Measurements from ENCODE around the gene CCER1. TPM values are rescaled to one million over a fixed set of nuclear protein-coding genes. Genes with fewer than 3 reads are reported as not detected.

The CCER1 gene, protein sequence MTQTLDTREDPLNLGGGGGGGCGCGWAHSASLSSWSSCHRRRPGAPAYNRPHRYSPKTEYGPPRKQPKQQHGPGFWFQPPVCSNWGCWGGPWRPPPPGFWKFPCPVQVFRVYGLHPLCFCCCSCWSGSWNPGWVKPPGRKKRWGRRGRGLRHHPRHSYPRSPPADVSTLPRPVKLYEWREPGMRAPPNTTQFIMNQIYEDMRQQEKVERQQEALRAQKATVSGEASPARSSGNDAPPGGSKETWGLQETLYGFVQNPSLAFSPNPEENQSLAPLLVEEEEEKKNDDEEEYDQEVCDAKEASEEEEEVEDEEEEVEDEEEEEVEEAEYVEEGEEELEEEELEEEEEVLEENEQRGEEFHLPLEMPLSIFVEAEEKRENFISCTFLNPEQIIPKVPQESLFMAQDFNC
- not detected in 5 replicates for total RNA-seq (2022; extraction: Qiagen RNA extraction; ENCODE audit: low read depth)

DNA sequence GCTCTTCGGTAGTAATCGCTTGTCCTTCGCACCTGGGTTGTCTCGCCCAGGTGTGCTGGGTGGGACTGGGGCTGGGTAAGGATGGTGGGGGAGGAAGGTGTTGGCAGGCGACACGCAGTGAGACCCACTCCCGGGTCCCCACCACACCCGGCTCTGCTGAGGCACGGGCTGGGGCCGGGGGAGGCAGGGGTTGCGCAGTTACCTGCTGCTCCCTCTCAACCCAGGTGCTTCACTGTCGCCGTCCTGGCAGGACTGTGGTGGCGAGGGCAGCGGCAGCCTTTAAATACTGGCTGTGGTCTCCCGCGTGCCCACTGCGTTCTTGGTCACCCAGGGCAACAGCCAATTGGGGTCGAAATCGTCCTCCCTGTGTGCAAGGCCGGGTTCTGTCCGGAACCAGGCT, at the start of gene CCER1:
CCER1 (minus strand) TSS at position 256 of the 400 bp plus-strand sequence. CDS start 434 bp downstream, outside the sequence.

Other genes with a start within 250 kb of the CCER1 start
- not detected in 5 replicates for gene EPYC, start 49.8 kb upstream of the CCER1 start, total RNA-seq (2022; extraction: Qiagen RNA extraction; ENCODE audit: low read depth)
- gene KERA, start 102.8 kb upstream of the CCER1 start, total RNA-seq (2022; extraction: Qiagen RNA extraction; ENCODE audit: low read depth) = not detected in 5 replicates
- 0.12 to 0.69 TPM (median 0.19 TPM) in 4 of 5 replicates, not detected in the other for gene LUM, start 156.3 kb upstream of the CCER1 start, total RNA-seq (2022; extraction: Qiagen RNA extraction; ENCODE audit: low read depth)
- not detected in 5 replicates for gene DCN, start 227.6 kb upstream of the CCER1 start, total RNA-seq (2022; extraction: Qiagen RNA extraction; ENCODE audit: low read depth)

Measured in A549 treated with ZK216348 at 1 μM for 4 hours (cell line).